ENCODE data around the gene TGFBR3.

GRCh38 chr1:91765880-91766443, 120.0 kb downstream of the TGFBR3 start:
- TF ChIP-seq POLR2A (IDR thresholded peaks at IDR 0.05; ENCODE audit: low read depth, low read length), result no peak
- TF ChIP-seq CTCF (conservative IDR thresholded peaks at IDR 0.05; ENCODE audit: low read depth, low read length), result no peak
- no peak for TF ChIP-seq BHLHE40 (IDR thresholded peaks at IDR 0.05; ENCODE audit: low read depth, low read length)
- TF ChIP-seq CEBPB (IDR thresholded peaks at IDR 0.05; ENCODE audit: low read depth, low read length), result 0 out of 2 replicates have a peak, but pooled peaks have one; percentile 7
